ENCODE results near the gene NEFH.

DNA sequence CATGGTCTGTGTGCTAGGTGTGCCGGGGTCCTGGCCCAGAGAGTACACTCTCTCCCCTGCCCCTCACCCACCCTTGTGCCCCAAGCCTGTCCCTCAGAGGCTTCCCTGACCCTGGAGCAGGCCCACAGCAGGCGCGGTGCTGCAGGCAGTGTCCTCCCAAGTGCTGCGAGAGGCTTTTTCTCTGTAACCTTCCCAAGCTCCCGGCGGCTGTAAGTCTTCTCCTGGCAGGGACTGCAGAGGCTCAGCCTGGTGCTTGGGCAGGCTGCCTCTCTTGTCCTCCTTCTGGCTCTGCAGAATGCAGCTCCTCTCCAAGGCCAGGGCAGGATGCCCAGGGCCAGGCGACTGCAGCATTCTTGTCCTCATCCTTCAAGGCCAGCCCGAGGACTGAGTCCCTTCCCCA, 25.7 kb upstream of the NEFH start:
- TF ChIP-seq, protein P1, sequence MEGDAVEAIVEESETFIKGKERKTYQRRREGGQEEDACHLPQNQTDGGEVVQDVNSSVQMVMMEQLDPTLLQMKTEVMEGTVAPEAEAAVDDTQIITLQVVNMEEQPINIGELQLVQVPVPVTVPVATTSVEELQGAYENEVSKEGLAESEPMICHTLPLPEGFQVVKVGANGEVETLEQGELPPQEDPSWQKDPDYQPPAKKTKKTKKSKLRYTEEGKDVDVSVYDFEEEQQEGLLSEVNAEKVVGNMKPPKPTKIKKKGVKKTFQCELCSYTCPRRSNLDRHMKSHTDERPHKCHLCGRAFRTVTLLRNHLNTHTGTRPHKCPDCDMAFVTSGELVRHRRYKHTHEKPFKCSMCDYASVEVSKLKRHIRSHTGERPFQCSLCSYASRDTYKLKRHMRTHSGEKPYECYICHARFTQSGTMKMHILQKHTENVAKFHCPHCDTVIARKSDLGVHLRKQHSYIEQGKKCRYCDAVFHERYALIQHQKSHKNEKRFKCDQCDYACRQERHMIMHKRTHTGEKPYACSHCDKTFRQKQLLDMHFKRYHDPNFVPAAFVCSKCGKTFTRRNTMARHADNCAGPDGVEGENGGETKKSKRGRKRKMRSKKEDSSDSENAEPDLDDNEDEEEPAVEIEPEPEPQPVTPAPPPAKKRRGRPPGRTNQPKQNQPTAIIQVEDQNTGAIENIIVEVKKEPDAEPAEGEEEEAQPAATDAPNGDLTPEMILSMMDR (IDR thresholded peaks at IDR 0.05), result no peak
- no peak for TF ChIP-seq MAZ (IDR thresholded peaks at IDR 0.05; ENCODE audit: borderline replicate concordance, low read depth, low read length)
- TF ChIP-seq NR3C1 (IDR thresholded peaks at IDR 0.05), result no peak
- no peak for TF ChIP-seq RAD21 (conservative IDR thresholded peaks at IDR 0.05 in 1 of 2, IDR thresholded peaks at IDR 0.05 in 1 of 2)
- no peak for TF ChIP-seq POLR2A (IDR thresholded peaks at IDR 0.05; ENCODE audit: low read length)
- no peak for TF ChIP-seq HEYL (CRISPR knock-in tag; IDR thresholded peaks at IDR 0.05)
- no peak for TF ChIP-seq ZC3H11A (IDR thresholded peaks at IDR 0.05)
- TF ChIP-seq KDM5A (IDR thresholded peaks at IDR 0.05), result no peak
- TF ChIP-seq, protein P2, sequence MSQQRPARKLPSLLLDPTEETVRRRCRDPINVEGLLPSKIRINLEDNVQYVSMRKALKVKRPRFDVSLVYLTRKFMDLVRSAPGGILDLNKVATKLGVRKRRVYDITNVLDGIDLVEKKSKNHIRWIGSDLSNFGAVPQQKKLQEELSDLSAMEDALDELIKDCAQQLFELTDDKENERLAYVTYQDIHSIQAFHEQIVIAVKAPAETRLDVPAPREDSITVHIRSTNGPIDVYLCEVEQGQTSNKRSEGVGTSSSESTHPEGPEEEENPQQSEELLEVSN (IDR thresholded peaks at IDR 0.05; ENCODE audit: borderline replicate concordance, low read depth), result no peak
- no peak for TF ChIP-seq ZFP36 (IDR thresholded peaks at IDR 0.05; ENCODE audit: borderline replicate concordance, partially characterized antibody)
- no peak for TF ChIP-seq HMGXB4 (CRISPR knock-in tag; IDR thresholded peaks at IDR 0.05; ENCODE audit: borderline replicate concordance)

Data from A549 (cell line).